Right lobe of liver (tissue), 4 donors: ENCODE measurements around the gene ANTXR1.

Experiments
- CTCF ChIP-seq, 4 donors: fragments of 200-600 bp in 3 of 4; fragments of 450-650 bp in 1 of 4; IDR thresholded peaks; one replicate each; pipeline versions ENCODE4 v1.5.1 to v1.8.0; 2016 to 2022; ENCODE audit warnings: antibody characterized with exemption in 4 of 4, mild to moderate bottlenecking in 2 of 4
- POLR2A ChIP-seq: fragments of 450-650 bp; IDR thresholded peaks from one replicate; pipeline ENCODE4 v1.6.1; 2017; ENCODE audit warnings: antibody characterized with exemption, mild to moderate bottlenecking
- donor health status: DM: no; HTN: no; CAD: no.
- donor health status: DM: no; HTN: no; CAD: no.
- donor health status: DM: no; HTN: yes; CAD: no.

GRCh38 chr2:69075486-69075885, 62.5 kb downstream of the ANTXR1 start:
- TF ChIP-seq CTCF (IDR thresholded peaks at IDR 0.05) (no peak), POLR2A (no peak)
